Thyroid gland (tissue), 4 donors: ENCODE results near the gene CDYL2. TPM values are rescaled to one million over a fixed set of nuclear protein-coding genes. Genes with fewer than 3 reads are reported as not detected.

Experiments
- DNase-seq, 2 donors: peaks; one replicate each; pipeline ENCODE4 v3.0.0-alpha.2; 2019
- H3K27ac ChIP-seq, 3 donors: fragments of 200-600 bp; sonication (generic); 1 replicate in 2 of 3; 2 replicates in 1 of 3; pipeline ENCODE4 v1.5.1; 2016 to 2019; ENCODE audit warnings: mild to moderate bottlenecking in 1 of 3, moderate library complexity in 1 of 3
- H3K27me3 ChIP-seq: fragments of 200-600 bp; sonication (generic); one replicate; pipeline ENCODE4 v1.5.1; 2019
- H3K36me3 ChIP-seq, 2 donors: fragments of 200-600 bp; sonication (generic); one replicate each; pipeline ENCODE4 v1.5.1; 2016 to 2019
- H3K4me1 ChIP-seq, 2 donors: fragments of 200-600 bp; sonication (generic); one replicate each; pipeline ENCODE4 v1.5.1; 2017 to 2019
- H3K4me3 ChIP-seq, 3 donors: fragments of 200-600 bp; sonication (generic); replicated peaks in 1 of 3; 1 replicate in 2 of 3; 2 replicates in 1 of 3; pipeline ENCODE4 v1.5.1; 2016; ENCODE audit warnings: mild to moderate bottlenecking in 1 of 3
- H3K9me3 ChIP-seq: fragments of 200-600 bp; sonication (generic); one replicate; pipeline ENCODE4 v1.5.1; 2017
- CTCF ChIP-seq, 6 experiments: fragments of 200-600 bp in 3 of 6; fragments of 450-650 bp in 3 of 6; sonication (generic) in 3 of 6; IDR thresholded peaks; one replicate each; pipeline ENCODE4 v1.5.1; 2016 to 2019; ENCODE audit warnings: antibody characterized with exemption in 6 of 6, mild to moderate bottlenecking in 2 of 6, inconsistent platforms in 1 of 6, moderate library complexity in 1 of 6
- POLR2A ChIP-seq, 2 donors: fragments of 450-650 bp; IDR thresholded peaks; one replicate each; pipeline ENCODE4 v1.6.1; 2017; ENCODE audit warnings: antibody characterized with exemption in 2 of 2, mild to moderate bottlenecking in 2 of 2, moderate library complexity in 1 of 2
- WGBS, 2 donors: methylation state at CpG; one replicate each; pipeline ENCODE4 v1.1.5; 2017; 5-methylcytosine and 5-hydroxymethylcytosine counted together
- intact Hi-C: fragments of 100-400 bp; cut with DNase I; formaldehyde crosslinking; loops from one replicate; pipeline ENCODE4 v1.15.1; 2023
- total RNA-seq, 4 donors: library from RNA; depleted of rRNA; stranded (reverse); fragments of >200 nt; gene quantifications; one replicate each; pipeline ENCODE4 v1.2.3, GENCODE V29; 2016

Gene CDYL2
- total RNA-seq, 4 donors from 2014 or later = 3.6 to 14.2 (median 5.3) TPM

- no peaks in the 10 kb centered on the region for H3K9me3 ChIP-seq
- TF ChIP-seq POLR2A (IDR thresholded peaks at IDR 0.05) (no peak), CTCF (IDR thresholded peaks at IDR 0.05) (no peak)
- no peak for DNase-seq
- no peaks in the 10 kb centered on the region for H3K36me3 ChIP-seq
- H3K4me1 ChIP-seq = no peaks in the 10 kb centered on the region
- 51 to 62% methylated on average over 10 of the region's 10 CpGs for WGBS, 2 donors
- intact Hi-C loops = no loop called here
- no peak overlapping the region for H3K27ac ChIP-seq
- H3K4me3 ChIP-seq = no peak overlapping the region
- H3K27me3 ChIP-seq = no peaks in the 10 kb centered on the region
These were observed 140.2 kb downstream of the CDYL2 start for GRCh38 chr16:80664226-80664625.

- Histone ChIP-seq H3K27me3 (no peaks in the 10 kb centered on the region), H3K36me3 (no peaks in the 10 kb centered on the region), H3K27ac (no peak overlapping the region), H3K9me3 (no peaks in the 10 kb centered on the region), H3K4me3 (no peak overlapping the region), H3K4me1 (no peaks in the 10 kb centered on the region)
- WGBS, 2 donors = 89 to 100% methylated on average over 1 of the region's 1 CpG
- DNase-seq = no peak
- TF ChIP-seq CTCF (IDR thresholded peaks at IDR 0.05) (no peak), POLR2A (IDR thresholded peaks at IDR 0.05) (no peak)
- intact Hi-C loops = no loop called here
These were observed 141.3 kb downstream of the CDYL2 start for GRCh38 chr16:80663078-80663477.

GRCh38 chr16:80659865-80660264 lies 144.5 kb downstream of the CDYL2 start:
- WGBS, 2 donors = 96 to 97% methylated on average over 1 of the region's 1 CpG
- intact Hi-C loops = no loop called here
- no peaks in the 10 kb centered on the region for H3K27me3 ChIP-seq
- H3K9me3 ChIP-seq = no peaks in the 10 kb centered on the region
- no peak overlapping the region for H3K4me3 ChIP-seq
- TF ChIP-seq POLR2A (IDR thresholded peaks at IDR 0.05) (no peak), CTCF (IDR thresholded peaks at IDR 0.05) (no peak)
- no peaks in the 10 kb centered on the region for H3K4me1 ChIP-seq
- H3K36me3 ChIP-seq = no peaks in the 10 kb centered on the region
- DNase-seq = no peak
- H3K27ac ChIP-seq = no peak overlapping the region

GRCh38 chr16:80656711-80657150 lies 147.7 kb downstream of the CDYL2 start:
- H3K9me3 ChIP-seq = no peaks in the 10 kb centered on the region
- H3K4me3 ChIP-seq = no peak overlapping the region
- intact Hi-C loops = no loop called here
- no peaks in the 10 kb centered on the region for H3K4me1 ChIP-seq
- 44 to 45% methylated on average over 8 of the region's 8 CpGs for WGBS, 2 donors
- H3K36me3 ChIP-seq = no peaks in the 10 kb centered on the region
- no peak for DNase-seq
- no peak for TF ChIP-seq POLR2A (IDR thresholded peaks at IDR 0.05)
- no peak for TF ChIP-seq CTCF (IDR thresholded peaks at IDR 0.05)
- H3K27ac ChIP-seq = no peak overlapping the region
- H3K27me3 ChIP-seq = no peaks in the 10 kb centered on the region

- no peaks in the 10 kb centered on the region for H3K36me3 ChIP-seq
- no peaks in the 10 kb centered on the region for H3K9me3 ChIP-seq
- H3K4me1 ChIP-seq = no peaks in the 10 kb centered on the region
- no peak overlapping the region for H3K4me3 ChIP-seq
- no peaks in the 10 kb centered on the region for H3K27me3 ChIP-seq
- DNase-seq = no peak
- no peak overlapping the region for H3K27ac ChIP-seq
- 80 to 84% methylated on average over 4 of the region's 4 CpGs for WGBS, 2 donors
- intact Hi-C loops = no loop called here
- TF ChIP-seq POLR2A (IDR thresholded peaks at IDR 0.05) (no peak), CTCF (IDR thresholded peaks at IDR 0.05) (no peak)
These were observed 148.2 kb downstream of the CDYL2 start for GRCh38 chr16:80656161-80656560.
